ENCODE results near the gene SLA2. TPM values are rescaled to one million over a fixed set of nuclear protein-coding genes. Genes with fewer than 3 reads are reported as not detected.
"Not testable (repeated sequence)": the region's sequence is repeated elsewhere in the genome, so short reads cannot be mapped to it uniquely, and the experiment has no call there.

The SLA2 gene
- total and polyA plus RNA-seq, 4 donors: 0.24 to 0.39 (median 0.27) TPM; not detected in 1

GRCh38 chr20:36647196-36648121, 1.5 kb upstream of the SLA2 start:
- H3K4me3 ChIP-seq (ENCODE audit: low read depth, low read length): no peak overlapping the region
- DNase-seq (ENCODE audit: low read depth in 4 of 6, low spot score in 6 of 6): no peak
- H3K9me3 ChIP-seq (ENCODE audit: control insufficient read depth, insufficient read depth, low read length): no peaks in the 10 kb centered on the region
- H3K27me3 ChIP-seq (ENCODE audit: control insufficient read depth, insufficient read depth, low read length): no peaks in the 10 kb centered on the region
- H3K36me3 ChIP-seq (ENCODE audit: control insufficient read depth, insufficient read depth, low read length): no peaks in the 10 kb centered on the region
- WGBS (ENCODE audit: insufficient coverage): 60% methylated on average over 1 of the region's 8 CpGs
- H3K27ac ChIP-seq (ENCODE audit: low read depth, low read length): no peak overlapping the region
- H3K4me1 ChIP-seq (ENCODE audit: control insufficient read depth, insufficient read depth, low read length): no peaks in the 10 kb centered on the region

- Histone ChIP-seq H3K27ac (ENCODE audit: low read depth, low read length) (no peak overlapping the region), H3K9me3 (ENCODE audit: control insufficient read depth, insufficient read depth, low read length) (no peaks in the 10 kb centered on the region), H3K4me1 (ENCODE audit: control insufficient read depth, insufficient read depth, low read length) (no peaks in the 10 kb centered on the region), H3K27me3 (ENCODE audit: control insufficient read depth, insufficient read depth, low read length) (no peaks in the 10 kb centered on the region), H3K4me3 (ENCODE audit: low read depth, low read length) (no peak overlapping the region), H3K36me3 (ENCODE audit: control insufficient read depth, insufficient read depth, low read length) (no peaks in the 10 kb centered on the region)
- DNase-seq (ENCODE audit: low read depth in 4 of 6, low spot score in 6 of 6): no peak
- 97% methylated on average over 2 of the region's 3 CpGs for WGBS (ENCODE audit: insufficient coverage)
These were observed 682 bp upstream of the SLA2 start for GRCh38 chr20:36646678-36647077.

- no peak overlapping the region for H3K27ac ChIP-seq (ENCODE audit: low read depth, low read length)
- no peak overlapping the region for H3K4me3 ChIP-seq (ENCODE audit: low read depth, low read length)
- peaks cover 2% of the 10 kb centered on the region for H3K36me3 ChIP-seq (ENCODE audit: control insufficient read depth, insufficient read depth, low read length)
- no peaks in the 10 kb centered on the region for H3K4me1 ChIP-seq (ENCODE audit: control insufficient read depth, insufficient read depth, low read length)
- DNase-seq (ENCODE audit: low read depth in 4 of 6, low spot score in 6 of 6): no peak
- no peaks in the 10 kb centered on the region for H3K9me3 ChIP-seq (ENCODE audit: control insufficient read depth, insufficient read depth, low read length)
- no peaks in the 10 kb centered on the region for H3K27me3 ChIP-seq (ENCODE audit: control insufficient read depth, insufficient read depth, low read length)
- 93% methylated on average over 5 of the region's 7 CpGs for WGBS (ENCODE audit: insufficient coverage)
These were observed 643 bp downstream of the SLA2 start for GRCh38 chr20:36645353-36645752.

GRCh38 chr20:36644706-36645095, 1.3 kb downstream of the SLA2 start:
- no peak for DNase-seq (ENCODE audit: low read depth in 4 of 6, low spot score in 6 of 6)
- no peaks in the 10 kb centered on the region for H3K9me3 ChIP-seq (ENCODE audit: control insufficient read depth, insufficient read depth, low read length)
- no peaks in the 10 kb centered on the region for H3K4me1 ChIP-seq (ENCODE audit: control insufficient read depth, insufficient read depth, low read length)
- WGBS (ENCODE audit: insufficient coverage): 78% methylated on average over 1 of the region's 7 CpGs
- H3K27me3 ChIP-seq (ENCODE audit: control insufficient read depth, insufficient read depth, low read length): no peaks in the 10 kb centered on the region
- peaks cover 2% of the 10 kb centered on the region for H3K36me3 ChIP-seq (ENCODE audit: control insufficient read depth, insufficient read depth, low read length)
- H3K27ac ChIP-seq (ENCODE audit: low read depth, low read length): no peak overlapping the region
- H3K4me3 ChIP-seq (ENCODE audit: low read depth, low read length): no peak overlapping the region

GRCh38 chr20:36644032-36644705, 1.8 kb downstream of the SLA2 start:
- DNase-seq (ENCODE audit: low read depth in 4 of 6, low spot score in 6 of 6): no peak
- 100% methylated on average over 1 of the region's 5 CpGs for WGBS (ENCODE audit: insufficient coverage)
- Histone ChIP-seq H3K27ac (ENCODE audit: low read depth, low read length) (no peak overlapping the region), H3K36me3 (ENCODE audit: control insufficient read depth, insufficient read depth, low read length) (peaks cover 2% of the 10 kb centered on the region), H3K9me3 (ENCODE audit: control insufficient read depth, insufficient read depth, low read length) (no peaks in the 10 kb centered on the region), H3K27me3 (ENCODE audit: control insufficient read depth, insufficient read depth, low read length) (no peaks in the 10 kb centered on the region), H3K4me1 (ENCODE audit: control insufficient read depth, insufficient read depth, low read length) (no peaks in the 10 kb centered on the region), H3K4me3 (ENCODE audit: low read depth, low read length) (no peak overlapping the region)

- no peak overlapping the region for H3K27ac ChIP-seq (ENCODE audit: low read depth, low read length)
- H3K4me3 ChIP-seq (ENCODE audit: low read depth, low read length): no peak overlapping the region
- peaks cover 2% of the 10 kb centered on the region for H3K36me3 ChIP-seq (ENCODE audit: control insufficient read depth, insufficient read depth, low read length)
- H3K4me1 ChIP-seq (ENCODE audit: control insufficient read depth, insufficient read depth, low read length): no peaks in the 10 kb centered on the region
- DNase-seq (ENCODE audit: low read depth in 4 of 6, low spot score in 6 of 6): no peak
- H3K9me3 ChIP-seq (ENCODE audit: control insufficient read depth, insufficient read depth, low read length): no peaks in the 10 kb centered on the region
- no CpG with 5 or more reads among the region's 6 CpGs for WGBS (ENCODE audit: insufficient coverage)
- H3K27me3 ChIP-seq (ENCODE audit: control insufficient read depth, insufficient read depth, low read length): no peaks in the 10 kb centered on the region
These were observed 3.9 kb downstream of the SLA2 start for GRCh38 chr20:36642136-36642535.

GRCh38 chr20:36641506-36641843, 4.5 kb downstream of the SLA2 start:
- no peaks in the 10 kb centered on the region for H3K9me3 ChIP-seq (ENCODE audit: control insufficient read depth, insufficient read depth, low read length)
- WGBS (ENCODE audit: insufficient coverage): 98% methylated on average over 3 of the region's 3 CpGs
- no peaks in the 10 kb centered on the region for H3K4me1 ChIP-seq (ENCODE audit: control insufficient read depth, insufficient read depth, low read length)
- no peak overlapping the region for H3K27ac ChIP-seq (ENCODE audit: low read depth, low read length)
- peaks cover 2% of the 10 kb centered on the region for H3K36me3 ChIP-seq (ENCODE audit: control insufficient read depth, insufficient read depth, low read length)
- DNase-seq (ENCODE audit: low read depth in 4 of 6, low spot score in 6 of 6): no peak
- no peaks in the 10 kb centered on the region for H3K27me3 ChIP-seq (ENCODE audit: control insufficient read depth, insufficient read depth, low read length)
- H3K4me3 ChIP-seq (ENCODE audit: low read depth, low read length): no peak overlapping the region

GRCh38 chr20:36638876-36639400, 7.1 kb downstream of the SLA2 start:
- H3K36me3 ChIP-seq (ENCODE audit: control insufficient read depth, insufficient read depth, low read length); H3K27me3 ChIP-seq (ENCODE audit: control insufficient read depth, insufficient read depth, low read length); DNase-seq (ENCODE audit: low read depth in 4 of 6, low spot score in 6 of 6); H3K4me3 ChIP-seq (ENCODE audit: low read depth, low read length); H3K4me1 ChIP-seq (ENCODE audit: control insufficient read depth, insufficient read depth, low read length); H3K27ac ChIP-seq (ENCODE audit: low read depth, low read length); H3K9me3 ChIP-seq (ENCODE audit: control insufficient read depth, insufficient read depth, low read length): not testable (repeated sequence)
- WGBS (ENCODE audit: insufficient coverage): 92% methylated on average over 9 of the region's 12 CpGs

- Histone ChIP-seq H3K9me3 (ENCODE audit: control insufficient read depth, insufficient read depth, low read length) (no peaks in the 10 kb centered on the region), H3K4me3 (ENCODE audit: low read depth, low read length) (no peak overlapping the region), H3K4me1 (ENCODE audit: control insufficient read depth, insufficient read depth, low read length) (no peaks in the 10 kb centered on the region), H3K36me3 (ENCODE audit: control insufficient read depth, insufficient read depth, low read length) (peaks cover 5% of the 10 kb centered on the region), H3K27ac (ENCODE audit: low read depth, low read length) (no peak overlapping the region), H3K27me3 (ENCODE audit: control insufficient read depth, insufficient read depth, low read length) (no peaks in the 10 kb centered on the region)
- DNase-seq (ENCODE audit: low read depth in 4 of 6, low spot score in 6 of 6): no peak
- 95% methylated on average over 10 of the region's 11 CpGs for WGBS (ENCODE audit: insufficient coverage)
These were observed 11.7 kb downstream of the SLA2 start for GRCh38 chr20:36634342-36634741.
